DMS53 treated with DMSO at 0.1 percent for 48 hours (cell line): Measurements from ENCODE around the gene MKI67.
"Not testable (repeated sequence)": the region's sequence is repeated elsewhere in the genome, so short reads cannot be mapped to it uniquely, and the experiment has no call there.

ENCODE experiments used
- DNase-seq: peaks from one replicate; lab custom pipeline; 2025; ENCODE audit not compliant: unreplicated experiment; lab: John Stamatoyannopoulos, UW

MKI67 gene

GRCh38 chr10:128149267-128150014, 23.2 kb upstream of the MKI67 start:
- no peak for DNase-seq

- no peak for DNase-seq
Measured at GRCh38 chr10:128147669-128148068, 21.4 kb upstream of the MKI67 start.

- no peak for DNase-seq
Measured at GRCh38 chr10:128147064-128147463, 20.8 kb upstream of the MKI67 start.

- no peak for DNase-seq
Measured at GRCh38 chr10:128144547-128144946, 18.3 kb upstream of the MKI67 start.

- DNase-seq, result no peak
Measured at GRCh38 chr10:128143531-128143930, 17.3 kb upstream of the MKI67 start.

GRCh38 chr10:128140425-128140824, 14.2 kb upstream of the MKI67 start:
- DNase-seq, result no peak

- DNase-seq, result not testable (repeated sequence)
Measured at GRCh38 chr10:128138429-128138828, 12.2 kb upstream of the MKI67 start.

- DNase-seq, result no peak
Measured at GRCh38 chr10:128137877-128138276, 11.7 kb upstream of the MKI67 start.

GRCh38 chr10:128130051-128130450, 3.8 kb upstream of the MKI67 start:
- no peak for DNase-seq

- DNase-seq, result no peak
Measured at GRCh38 chr10:128128582-128128981, 2.4 kb upstream of the MKI67 start.

- no peak for DNase-seq
Measured at GRCh38 chr10:128125416-128125943, 743 bp downstream of the MKI67 start.

GRCh38 chr10:128124813-128125403, 1.3 kb downstream of the MKI67 start:
- no peak for DNase-seq

- no peak for DNase-seq
Measured at GRCh38 chr10:128123846-128124245, 2.4 kb downstream of the MKI67 start.

- no peak for DNase-seq
Measured at GRCh38 chr10:128122931-128123330, 3.3 kb downstream of the MKI67 start.

GRCh38 chr10:128121750-128122412, 4.3 kb downstream of the MKI67 start:
- DNase-seq, result no peak

- no peak for DNase-seq
Measured at GRCh38 chr10:128116851-128117615, 9.2 kb downstream of the MKI67 start.

- no peak for DNase-seq
Measured at GRCh38 chr10:128116187-128116586, 10.0 kb downstream of the MKI67 start.

- DNase-seq, result no peak
Measured at GRCh38 chr10:128115356-128115755, 10.9 kb downstream of the MKI67 start.

GRCh38 chr10:128114901-128115300, 11.3 kb downstream of the MKI67 start:
- DNase-seq, result no peak

GRCh38 chr10:128113026-128113425, 13.2 kb downstream of the MKI67 start:
- DNase-seq, result no peak

GRCh38 chr10:128111696-128112095, 14.5 kb downstream of the MKI67 start:
- DNase-seq, result no peak
